Measurements from ENCODE around the gene GPAM.
A peak's percentile ranks its signal among the peaks of the same experiment; 100 is the strongest.

Gene GPAM

GRCh38 chr10:112214298-112214926, 30.8 kb upstream of the GPAM start:
- H3K4me3 ChIP-seq (ENCODE audit: control insufficient read depth, low read depth, low read length): no peak overlapping the region
- TF ChIP-seq, protein P1, sequence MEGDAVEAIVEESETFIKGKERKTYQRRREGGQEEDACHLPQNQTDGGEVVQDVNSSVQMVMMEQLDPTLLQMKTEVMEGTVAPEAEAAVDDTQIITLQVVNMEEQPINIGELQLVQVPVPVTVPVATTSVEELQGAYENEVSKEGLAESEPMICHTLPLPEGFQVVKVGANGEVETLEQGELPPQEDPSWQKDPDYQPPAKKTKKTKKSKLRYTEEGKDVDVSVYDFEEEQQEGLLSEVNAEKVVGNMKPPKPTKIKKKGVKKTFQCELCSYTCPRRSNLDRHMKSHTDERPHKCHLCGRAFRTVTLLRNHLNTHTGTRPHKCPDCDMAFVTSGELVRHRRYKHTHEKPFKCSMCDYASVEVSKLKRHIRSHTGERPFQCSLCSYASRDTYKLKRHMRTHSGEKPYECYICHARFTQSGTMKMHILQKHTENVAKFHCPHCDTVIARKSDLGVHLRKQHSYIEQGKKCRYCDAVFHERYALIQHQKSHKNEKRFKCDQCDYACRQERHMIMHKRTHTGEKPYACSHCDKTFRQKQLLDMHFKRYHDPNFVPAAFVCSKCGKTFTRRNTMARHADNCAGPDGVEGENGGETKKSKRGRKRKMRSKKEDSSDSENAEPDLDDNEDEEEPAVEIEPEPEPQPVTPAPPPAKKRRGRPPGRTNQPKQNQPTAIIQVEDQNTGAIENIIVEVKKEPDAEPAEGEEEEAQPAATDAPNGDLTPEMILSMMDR (IDR thresholded peaks at IDR 0.05; ENCODE audit: control insufficient read depth, insufficient read depth, low read depth, low read length, missing control alignments): no peak
- DNase-seq (ENCODE audit: low read depth): no peak

GRCh38 chr10:112213836-112214235, 30.3 kb upstream of the GPAM start:
- no peak for DNase-seq (ENCODE audit: low read depth)
- TF ChIP-seq, protein P1 (IDR thresholded peaks at IDR 0.05; ENCODE audit: control insufficient read depth, insufficient read depth, low read depth, low read length, missing control alignments): no peak
- no peak overlapping the region for H3K4me3 ChIP-seq (ENCODE audit: control insufficient read depth, low read depth, low read length)

DNA sequence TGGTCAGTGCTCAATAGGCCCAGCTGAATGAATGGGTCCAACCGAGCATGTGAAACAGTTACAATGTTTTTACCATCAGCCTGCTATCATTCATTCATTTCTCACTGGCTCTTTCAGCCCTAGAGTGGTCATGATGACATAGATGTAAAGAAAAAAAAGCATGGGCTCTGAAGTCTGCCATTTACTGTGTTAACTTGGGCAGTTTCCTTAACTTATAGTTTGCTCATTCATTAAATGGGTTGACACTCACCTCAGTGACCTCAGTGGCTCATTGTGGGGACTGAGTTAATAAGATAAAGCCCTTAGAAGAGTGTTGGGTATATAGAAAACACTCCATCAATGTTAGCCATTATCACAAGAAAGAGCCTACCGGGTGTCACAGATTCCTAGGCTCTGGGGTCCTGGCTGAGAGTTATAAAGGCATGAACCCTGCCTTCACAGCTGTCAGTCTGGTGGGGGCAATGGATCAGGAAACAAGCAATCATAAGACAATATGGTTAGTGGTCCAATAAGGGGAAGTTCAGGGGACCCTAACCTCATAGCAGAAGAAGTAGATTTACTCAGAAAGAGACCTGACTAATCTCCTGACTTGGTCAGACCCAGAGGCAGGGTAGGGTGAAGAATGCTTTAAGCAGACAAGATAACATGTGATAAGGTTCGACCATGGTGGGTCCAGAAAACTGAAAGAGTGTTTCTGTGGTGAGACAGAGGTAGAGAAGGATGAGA, 29.7 kb upstream of the GPAM start:
- DNase-seq (ENCODE audit: low read depth): no peak
- TF ChIP-seq, protein P1 (IDR thresholded peaks at IDR 0.05; ENCODE audit: control insufficient read depth, insufficient read depth, low read depth, low read length, missing control alignments): no peak
- H3K4me3 ChIP-seq (ENCODE audit: control insufficient read depth, low read depth, low read length): no peak overlapping the region

DNA sequence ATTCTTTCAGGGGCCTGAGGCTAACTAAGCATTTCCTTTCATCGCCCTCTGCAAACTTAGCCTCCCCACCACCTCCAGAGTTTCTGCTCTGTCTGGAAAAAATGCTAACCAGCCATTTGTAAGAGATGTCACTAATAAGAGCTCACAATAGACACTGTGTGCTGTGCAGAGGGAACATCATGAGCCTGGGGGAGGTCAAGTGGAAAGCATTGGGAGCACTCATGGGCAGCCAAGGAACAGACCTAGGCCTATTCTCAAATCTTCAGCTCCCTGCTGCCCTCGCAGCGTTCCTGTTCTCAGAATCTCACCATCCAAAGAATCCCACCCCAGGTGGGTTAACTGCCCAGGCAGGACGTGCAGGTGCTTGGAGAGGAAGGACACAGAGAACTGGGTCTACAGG, 27.1 kb upstream of the GPAM start:
- TF ChIP-seq, protein P1 (IDR thresholded peaks at IDR 0.05; ENCODE audit: control insufficient read depth, insufficient read depth, low read depth, low read length, missing control alignments): no peak
- no peak for DNase-seq (ENCODE audit: low read depth)
- no peak overlapping the region for H3K4me3 ChIP-seq (ENCODE audit: control insufficient read depth, low read depth, low read length)

- no peak overlapping the region for H3K4me3 ChIP-seq (ENCODE audit: control insufficient read depth, low read depth, low read length)
- TF ChIP-seq, protein P1 (IDR thresholded peaks at IDR 0.05; ENCODE audit: control insufficient read depth, insufficient read depth, low read depth, low read length, missing control alignments): no peak
- peak; percentile 18 for DNase-seq (ENCODE audit: low read depth)
Observed at GRCh38 chr10:112209684-112210131, 26.1 kb upstream of the GPAM start.

GRCh38 chr10:112208997-112209396, 25.4 kb upstream of the GPAM start:
- no peak overlapping the region for H3K4me3 ChIP-seq (ENCODE audit: control insufficient read depth, low read depth, low read length)
- TF ChIP-seq, protein P1 (IDR thresholded peaks at IDR 0.05; ENCODE audit: control insufficient read depth, insufficient read depth, low read depth, low read length, missing control alignments): no peak
- no peak for DNase-seq (ENCODE audit: low read depth)

All from AG09309 (cell line).